GM23338 (cell line): ENCODE data around the gene LCN10. TPM values are rescaled to one million over a fixed set of nuclear protein-coding genes. Genes with fewer than 3 reads are reported as not detected.

Experiments used
- ATAC-seq: fragments of 200-7000 bp; cut with Tn5 transposase; 3 replicates; pipeline ENCODE4 v1.9.1; 2020
- DNase-seq: peaks from one replicate; pipeline ENCODE4 v3.0.0-alpha.2; 2015; ENCODE audit warnings: low spot score
- H2AFZ ChIP-seq: fragments of 200-600 bp; sonication (generic); 2 replicates; pipeline ENCODE4 v1.8.0; 2016; ENCODE audit warnings: antibody characterized with exemption, mild to moderate bottlenecking, moderate library complexity
- H3F3A ChIP-seq: fragments of 200-600 bp; sonication (generic); replicated peaks from 2 replicates; pipeline ENCODE4 v1.8.0; 2017; ENCODE audit warnings: antibody characterized with exemption, mixed run types, low read depth
- H3K27ac ChIP-seq: fragments of 200-600 bp; sonication (generic); 2 replicates; pipeline ENCODE4 v1.6.1; 2016; ENCODE audit warnings: low read depth
- H3K27me3 ChIP-seq: fragments of 200-600 bp; sonication (generic); 2 replicates; pipeline ENCODE4 v1.8.0; 2016; ENCODE audit warnings: mild to moderate bottlenecking, mixed run types, moderate library complexity; ENCODE audit not compliant: insufficient read depth
- H3K36me3 ChIP-seq: fragments of 200-600 bp; sonication (generic); 2 replicates; pipeline ENCODE4 v1.8.0; 2016; ENCODE audit warnings: mild to moderate bottlenecking; ENCODE audit not compliant: insufficient read depth
- H3K4me1 ChIP-seq: fragments of 200-600 bp; sonication (generic); 2 replicates; pipeline ENCODE4 v1.8.0; 2016; ENCODE audit warnings: mild to moderate bottlenecking, moderate library complexity; ENCODE audit not compliant: insufficient read depth
- H3K4me2 ChIP-seq: fragments of 200-600 bp; sonication (generic); 2 replicates; pipeline ENCODE4 v1.7.1; 2017; ENCODE audit warnings: mixed run types
- H3K4me3 ChIP-seq: fragments of 200-600 bp; sonication (generic); 2 replicates; pipeline ENCODE4 v1.6.1; 2016; ENCODE audit warnings: mixed run types
- H3K79me2 ChIP-seq: fragments of 200-600 bp; sonication (generic); replicated peaks from 2 replicates; pipeline ENCODE4 v1.8.0; 2017; ENCODE audit warnings: mild to moderate bottlenecking; ENCODE audit not compliant: insufficient read depth
- H3K9me2 ChIP-seq: fragments of 200-600 bp; sonication (generic); 2 replicates; pipeline ENCODE4 v1.8.0; 2017; ENCODE audit not compliant: insufficient read depth
- H4K20me1 ChIP-seq: fragments of 200-600 bp; sonication (generic); replicated peaks from 2 replicates; pipeline ENCODE4 v1.8.0; 2017; ENCODE audit warnings: mild to moderate bottlenecking; ENCODE audit not compliant: insufficient read depth
- H3K27ac Mint-ChIP-seq: 2 replicates; pipeline ENCODE4 v1.8.0; 2020; ENCODE audit warnings: inconsistent platforms, mild to moderate bottlenecking, moderate library complexity, mixed read lengths
- H3K27me3 Mint-ChIP-seq: 3 replicates; pipeline ENCODE4 v1.8.0; 2022; ENCODE audit warnings: low read depth, mild to moderate bottlenecking, moderate library complexity, mixed read lengths, inconsistent platforms; ENCODE audit not compliant: insufficient read depth, poor library complexity
- H3K36me3 Mint-ChIP-seq: 3 replicates; pipeline ENCODE4 v1.8.0; 2021; ENCODE audit warnings: low read depth, mild to moderate bottlenecking, inconsistent platforms, moderate library complexity, mixed read lengths
- H3K4me1 Mint-ChIP-seq: 3 replicates; pipeline ENCODE4 v1.8.0; 2020; ENCODE audit warnings: mild to moderate bottlenecking, inconsistent platforms, mixed read lengths
- H3K4me3 Mint-ChIP-seq: 3 replicates; pipeline ENCODE4 v1.8.0; 2021; ENCODE audit warnings: moderate library complexity, mild to moderate bottlenecking, inconsistent platforms, mixed read lengths
- H3K9me3 Mint-ChIP-seq: 3 replicates; pipeline ENCODE4 v1.8.0; 2020; ENCODE audit warnings: moderate library complexity, mild to moderate bottlenecking, inconsistent platforms, mixed read lengths
- JUNB ChIP-seq: IDR thresholded peaks from one replicate; pipeline ENCODE4 v1.6.1; 2016; ENCODE audit warnings: antibody characterized with exemption; ENCODE audit not compliant: unreplicated experiment
- NANOG ChIP-seq: IDR thresholded peaks from 2 replicates; pipeline ENCODE4 v1.6.1; 2016; ENCODE audit warnings: antibody characterized with exemption, borderline replicate concordance
- POLR2AphosphoS5 ChIP-seq: IDR thresholded peaks from 2 replicates; pipeline ENCODE4 v1.6.1; 2016; ENCODE audit warnings: antibody characterized with exemption, low read depth
- STAT1 ChIP-seq: IDR thresholded peaks from one replicate; pipeline ENCODE4 v1.6.1; 2016; ENCODE audit warnings: antibody characterized with exemption; ENCODE audit not compliant: unreplicated experiment
- ZNF331 ChIP-seq: fragments of 250-450 bp; sonication (Bioruptor Pico); IDR thresholded peaks from 2 replicates; pipeline ENCODE4 v1.5.0; 2020; ENCODE audit warnings: low read depth, mild to moderate bottlenecking, moderate library complexity
- polyA plus RNA-seq: library from polyadenylated mRNA; unstranded; fragments of >200 nt; fragmentation: Nextera tagmentation; extraction: Ambion mirVana; gene quantifications from 2 replicates; pipeline ENCODE4 v1.2.1, GENCODE V29; 2016
- total RNA-seq: library from RNA; depleted of rRNA; stranded (reverse); fragments of >200 nt; shearing (Covaris generic); gene quantifications from 2 replicates; pipeline ENCODE4 v1.2.3, GENCODE V29; 2014
- TF ChIP-seq, protein P1 (sequence below): IDR thresholded peaks from 2 replicates; pipeline ENCODE4 v1.6.1; 2016; ENCODE audit warnings: antibody characterized with exemption
- TF ChIP-seq, protein P2 (sequence below): fragments of 250-450 bp; sonication (Bioruptor Pico); IDR thresholded peaks from 2 replicates; pipeline ENCODE4 v1.5.0; 2020; ENCODE audit warnings: mild to moderate bottlenecking, moderate library complexity
- TF ChIP-seq, protein P3 (sequence below), 2 experiments: fragments of 200-600 bp in 1 of 2; sonication (generic) in 1 of 2; conservative IDR thresholded peaks; 2 replicates each; pipeline versions ENCODE4 v1.5.1 to v1.6.1; 2016 to 2017; ENCODE audit warnings: antibody characterized with exemption in 2 of 2, low read depth in 2 of 2, mild to moderate bottlenecking in 2 of 2, moderate library complexity in 1 of 2

LCN10 gene
- total and polyA plus RNA-seq, 2 experiments from 2014 or later = 0.45 to 0.74 TPM

DNA sequence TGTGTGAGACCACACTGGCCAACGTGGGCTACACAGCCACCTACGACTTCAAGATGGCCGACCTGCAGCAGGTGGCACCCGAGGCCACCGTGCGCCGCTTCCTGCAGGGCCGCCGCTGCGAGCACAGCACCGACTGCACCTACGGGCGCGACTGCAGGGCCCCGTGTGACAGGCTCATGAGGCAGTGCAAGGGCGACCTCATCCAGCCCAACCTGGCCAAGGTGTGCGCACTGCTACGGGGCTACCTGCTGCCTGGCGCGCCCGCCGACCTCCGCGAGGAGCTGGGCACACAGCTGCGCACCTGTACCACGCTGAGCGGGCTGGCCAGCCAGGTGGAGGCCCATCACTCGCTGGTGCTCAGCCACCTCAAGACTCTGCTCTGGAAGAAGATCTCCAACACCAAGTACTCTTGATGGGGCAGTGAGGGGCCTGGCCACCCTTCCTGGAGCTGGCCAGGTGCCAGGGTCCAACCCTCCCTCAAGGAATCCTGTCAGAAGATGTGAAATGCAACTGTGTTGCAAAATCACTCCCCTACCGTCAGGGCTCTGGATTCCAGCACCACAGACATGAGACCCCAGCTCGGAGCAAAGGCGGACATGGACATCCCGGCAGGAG, 19.3 kb downstream of the LCN10 start:
- Histone ChIP-seq H4K20me1 (peaks cover 31% of the 10 kb centered on the region), H3K79me2 (peaks cover 26% of the 10 kb centered on the region), H3F3A (peaks cover 50% of the 10 kb centered on the region), H2AFZ (no peak overlapping the region), H3K4me2 (no peak overlapping the region), H3K9me2 (no peaks in the 10 kb centered on the region), H3K4me3 (no peak overlapping the region), H3K27me3 (peaks cover under 1% of the 10 kb centered on the region; the same call in 1 of the 2 replicates), H3K27ac (no peak overlapping the region; the same call in 1 of the 2 replicates), H3K4me1 (peaks cover 9% of the 10 kb centered on the region; the same call in 1 of the 2 replicates), H3K36me3 (peaks cover 22% of the 10 kb centered on the region)
- peaks cover 21% of the 10 kb centered on the region for H3K4me1 Mint-ChIP-seq
- ATAC-seq (no peak), DNase-seq (no peak)
- no peak overlapping the region for H3K4me3 Mint-ChIP-seq
- no peak overlapping the region for H3K27ac Mint-ChIP-seq
- no peaks in the 10 kb centered on the region for H3K9me3 Mint-ChIP-seq
- peaks cover 50% of the 10 kb centered on the region for H3K36me3 Mint-ChIP-seq
- TF ChIP-seq STAT1 (no peak), NANOG (no peak), POLR2AphosphoS5 (no peak; the same call in 1 of the 2 replicates), JUNB (no peak), ZNF331 (CRISPR knock-in tag) (no peak)
- TF ChIP-seq, protein P1, sequence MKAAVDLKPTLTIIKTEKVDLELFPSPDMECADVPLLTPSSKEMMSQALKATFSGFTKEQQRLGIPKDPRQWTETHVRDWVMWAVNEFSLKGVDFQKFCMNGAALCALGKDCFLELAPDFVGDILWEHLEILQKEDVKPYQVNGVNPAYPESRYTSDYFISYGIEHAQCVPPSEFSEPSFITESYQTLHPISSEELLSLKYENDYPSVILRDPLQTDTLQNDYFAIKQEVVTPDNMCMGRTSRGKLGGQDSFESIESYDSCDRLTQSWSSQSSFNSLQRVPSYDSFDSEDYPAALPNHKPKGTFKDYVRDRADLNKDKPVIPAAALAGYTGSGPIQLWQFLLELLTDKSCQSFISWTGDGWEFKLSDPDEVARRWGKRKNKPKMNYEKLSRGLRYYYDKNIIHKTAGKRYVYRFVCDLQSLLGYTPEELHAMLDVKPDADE = no peak
- TF ChIP-seq, protein P2, sequence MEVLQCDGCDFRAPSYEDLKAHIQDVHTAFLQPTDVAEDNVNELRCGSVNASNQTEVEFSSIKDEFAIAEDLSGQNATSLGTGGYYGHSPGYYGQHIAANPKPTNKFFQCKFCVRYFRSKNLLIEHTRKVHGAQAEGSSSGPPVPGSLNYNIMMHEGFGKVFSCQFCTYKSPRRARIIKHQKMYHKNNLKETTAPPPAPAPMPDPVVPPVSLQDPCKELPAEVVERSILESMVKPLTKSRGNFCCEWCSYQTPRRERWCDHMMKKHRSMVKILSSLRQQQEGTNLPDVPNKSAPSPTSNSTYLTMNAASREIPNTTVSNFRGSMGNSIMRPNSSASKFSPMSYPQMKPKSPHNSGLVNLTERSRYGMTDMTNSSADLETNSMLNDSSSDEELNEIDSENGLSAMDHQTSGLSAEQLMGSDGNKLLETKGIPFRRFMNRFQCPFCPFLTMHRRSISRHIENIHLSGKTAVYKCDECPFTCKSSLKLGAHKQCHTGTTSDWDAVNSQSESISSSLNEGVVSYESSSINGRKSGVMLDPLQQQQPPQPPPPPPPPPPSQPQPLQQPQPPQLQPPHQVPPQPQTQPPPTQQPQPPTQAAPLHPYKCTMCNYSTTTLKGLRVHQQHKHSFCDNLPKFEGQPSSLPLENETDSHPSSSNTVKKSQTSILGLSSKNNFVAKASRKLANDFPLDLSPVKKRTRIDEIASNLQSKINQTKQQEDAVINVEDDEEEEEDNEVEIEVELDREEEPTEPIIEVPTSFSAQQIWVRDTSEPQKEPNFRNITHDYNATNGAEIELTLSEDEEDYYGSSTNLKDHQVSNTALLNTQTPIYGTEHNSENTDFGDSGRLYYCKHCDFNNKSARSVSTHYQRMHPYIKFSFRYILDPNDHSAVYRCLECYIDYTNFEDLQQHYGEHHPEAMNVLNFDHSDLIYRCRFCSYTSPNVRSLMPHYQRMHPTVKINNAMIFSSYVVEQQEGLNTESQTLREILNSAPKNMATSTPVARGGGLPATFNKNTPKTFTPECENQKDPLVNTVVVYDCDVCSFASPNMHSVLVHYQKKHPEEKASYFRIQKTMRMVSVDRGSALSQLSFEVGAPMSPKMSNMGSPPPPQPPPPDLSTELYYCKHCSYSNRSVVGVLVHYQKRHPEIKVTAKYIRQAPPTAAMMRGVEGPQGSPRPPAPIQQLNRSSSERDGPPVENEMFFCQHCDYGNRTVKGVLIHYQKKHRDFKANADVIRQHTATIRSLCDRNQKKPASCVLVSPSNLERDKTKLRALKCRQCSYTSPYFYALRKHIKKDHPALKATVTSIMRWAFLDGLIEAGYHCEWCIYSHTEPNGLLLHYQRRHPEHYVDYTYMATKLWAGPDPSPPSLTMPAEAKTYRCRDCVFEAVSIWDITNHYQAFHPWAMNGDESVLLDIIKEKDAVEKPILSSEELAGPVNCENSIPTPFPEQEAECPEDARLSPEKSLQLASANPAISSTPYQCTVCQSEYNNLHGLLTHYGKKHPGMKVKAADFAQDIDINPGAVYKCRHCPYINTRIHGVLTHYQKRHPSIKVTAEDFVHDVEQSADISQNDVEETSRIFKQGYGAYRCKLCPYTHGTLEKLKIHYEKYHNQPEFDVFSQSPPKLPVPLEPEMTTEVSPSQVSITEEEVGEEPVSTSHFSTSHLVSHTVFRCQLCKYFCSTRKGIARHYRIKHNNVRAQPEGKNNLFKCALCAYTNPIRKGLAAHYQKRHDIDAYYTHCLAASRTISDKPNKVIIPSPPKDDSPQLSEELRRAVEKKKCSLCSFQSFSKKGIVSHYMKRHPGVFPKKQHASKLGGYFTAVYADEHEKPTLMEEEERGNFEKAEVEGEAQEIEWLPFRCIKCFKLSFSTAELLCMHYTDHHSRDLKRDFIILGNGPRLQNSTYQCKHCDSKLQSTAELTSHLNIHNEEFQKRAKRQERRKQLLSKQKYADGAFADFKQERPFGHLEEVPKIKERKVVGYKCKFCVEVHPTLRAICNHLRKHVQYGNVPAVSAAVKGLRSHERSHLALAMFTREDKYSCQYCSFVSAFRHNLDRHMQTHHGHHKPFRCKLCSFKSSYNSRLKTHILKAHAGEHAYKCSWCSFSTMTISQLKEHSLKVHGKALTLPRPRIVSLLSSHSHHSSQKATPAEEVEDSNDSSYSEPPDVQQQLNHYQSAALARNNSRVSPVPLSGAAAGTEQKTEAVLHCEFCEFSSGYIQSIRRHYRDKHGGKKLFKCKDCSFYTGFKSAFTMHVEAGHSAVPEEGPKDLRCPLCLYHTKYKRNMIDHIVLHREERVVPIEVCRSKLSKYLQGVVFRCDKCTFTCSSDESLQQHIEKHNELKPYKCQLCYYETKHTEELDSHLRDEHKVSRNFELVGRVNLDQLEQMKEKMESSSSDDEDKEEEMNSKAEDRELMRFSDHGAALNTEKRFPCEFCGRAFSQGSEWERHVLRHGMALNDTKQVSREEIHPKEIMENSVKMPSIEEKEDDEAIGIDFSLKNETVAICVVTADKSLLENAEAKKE (CRISPR knock-in tag) = no peak
- TF ChIP-seq, protein P3, sequence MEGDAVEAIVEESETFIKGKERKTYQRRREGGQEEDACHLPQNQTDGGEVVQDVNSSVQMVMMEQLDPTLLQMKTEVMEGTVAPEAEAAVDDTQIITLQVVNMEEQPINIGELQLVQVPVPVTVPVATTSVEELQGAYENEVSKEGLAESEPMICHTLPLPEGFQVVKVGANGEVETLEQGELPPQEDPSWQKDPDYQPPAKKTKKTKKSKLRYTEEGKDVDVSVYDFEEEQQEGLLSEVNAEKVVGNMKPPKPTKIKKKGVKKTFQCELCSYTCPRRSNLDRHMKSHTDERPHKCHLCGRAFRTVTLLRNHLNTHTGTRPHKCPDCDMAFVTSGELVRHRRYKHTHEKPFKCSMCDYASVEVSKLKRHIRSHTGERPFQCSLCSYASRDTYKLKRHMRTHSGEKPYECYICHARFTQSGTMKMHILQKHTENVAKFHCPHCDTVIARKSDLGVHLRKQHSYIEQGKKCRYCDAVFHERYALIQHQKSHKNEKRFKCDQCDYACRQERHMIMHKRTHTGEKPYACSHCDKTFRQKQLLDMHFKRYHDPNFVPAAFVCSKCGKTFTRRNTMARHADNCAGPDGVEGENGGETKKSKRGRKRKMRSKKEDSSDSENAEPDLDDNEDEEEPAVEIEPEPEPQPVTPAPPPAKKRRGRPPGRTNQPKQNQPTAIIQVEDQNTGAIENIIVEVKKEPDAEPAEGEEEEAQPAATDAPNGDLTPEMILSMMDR (conservative IDR thresholded peaks at IDR 0.05; ENCODE audit: low read depth in 2 of 2) = no peak
- H3K27me3 Mint-ChIP-seq = peaks cover 34% of the 10 kb centered on the region
